Aorta (tissue), 5 donors: ENCODE data around the gene MS4A14. TPM values are rescaled to one million over a fixed set of nuclear protein-coding genes. Genes with fewer than 3 reads are reported as not detected.
"Not testable (repeated sequence)": the region's sequence is repeated elsewhere in the genome, so short reads cannot be mapped to it uniquely, and the experiment has no call there.

Experiments
- ATAC-seq: fragments of 200-7000 bp; cut with Tn5 transposase; one replicate; pipeline ENCODE4 v1.9.1; 2022; ENCODE audit warnings: moderate library complexity; ENCODE audit not compliant: low FRiP score
- DNase-seq, 2 donors: peaks; one replicate each; pipeline ENCODE4 v3.0.0-alpha.2; 2020
- H3K27ac ChIP-seq, 2 donors: one replicate each; pipeline ENCODE4 v1.5.1; 2013; ENCODE audit warnings: low read length in 2 of 2, mild to moderate bottlenecking in 2 of 2, moderate library complexity in 2 of 2, control low read depth in 1 of 2, inconsistent platforms in 1 of 2, low read depth in 1 of 2
- H3K27me3 ChIP-seq, 2 donors: one replicate each; pipeline ENCODE4 v1.6.1; 2013; ENCODE audit warnings: control low read depth in 1 of 2, low read length in 1 of 2, mild to moderate bottlenecking in 1 of 2, moderate library complexity in 1 of 2; ENCODE audit not compliant: insufficient read depth in 2 of 2, control insufficient read depth in 1 of 2
- H3K36me3 ChIP-seq, 2 donors: one replicate each; pipeline ENCODE4 v1.6.1; 2013; ENCODE audit warnings: control low read depth in 1 of 2, low read length in 1 of 2, mild to moderate bottlenecking in 1 of 2; ENCODE audit not compliant: insufficient read depth in 2 of 2, control insufficient read depth in 1 of 2
- H3K4me1 ChIP-seq, 2 donors: one replicate each; pipeline ENCODE4 v1.6.1; 2013; ENCODE audit warnings: low read length in 2 of 2, control low read depth in 1 of 2, mild to moderate bottlenecking in 1 of 2, moderate library complexity in 1 of 2; ENCODE audit not compliant: insufficient read depth in 2 of 2, control insufficient read depth in 1 of 2
- H3K4me3 ChIP-seq, 2 donors: one replicate each; pipeline ENCODE4 v1.5.1; 2013; ENCODE audit warnings: low read length in 2 of 2, control low read depth in 1 of 2, mild to moderate bottlenecking in 1 of 2
- H3K9me3 ChIP-seq: one replicate; pipeline ENCODE4 v1.6.1; 2013; ENCODE audit warnings: mild to moderate bottlenecking, low read length; ENCODE audit not compliant: control insufficient read depth
- WGBS, 2 donors: extraction: QIAGEN DNeasy Blood & Tissue Kit; methylation state at CpG; one replicate each; pipeline ENCODE4 v1.1.7; 2013; 5-methylcytosine and 5-hydroxymethylcytosine counted together
- intact Hi-C, 2 donors: fragments of 100-400 bp; cut with DNase I; formaldehyde crosslinking; loops; one replicate each; pipeline versions ENCODE4 v1.14.2 to v1.15.0; 2022
- polyA plus RNA-seq, 2 donors: library from polyadenylated mRNA; stranded (reverse); fragments of 200-250 nt; gene quantifications; one replicate each; pipeline ENCODE4 v1.2.3, GENCODE V29; 2013
- total RNA-seq, 2 donors: library from RNA; stranded (reverse); fragmentation: NEBNext Ultra II Directional; extraction: Animal tissue kit (Norgen Biotek cat#: 25700); gene quantifications; one replicate each; pipeline ENCODE4 v1.2.1, GENCODE V29; 2021
- donor health status: healthy with polysubstance abuse.
- donor health status: Bipolar disorder and iron deficiency.
- donor health status: DM: no; HTN: no; CAD: no.
- donor health status: DM: no; HTN: no; CAD: no.
- donor health status: DM: yes; HTN: yes; CAD: no.

The MS4A14 gene
- total and polyA plus RNA-seq, 4 donors, result 0.63 to 13.7 (median 4.1) TPM; not detected in 1

DNA sequence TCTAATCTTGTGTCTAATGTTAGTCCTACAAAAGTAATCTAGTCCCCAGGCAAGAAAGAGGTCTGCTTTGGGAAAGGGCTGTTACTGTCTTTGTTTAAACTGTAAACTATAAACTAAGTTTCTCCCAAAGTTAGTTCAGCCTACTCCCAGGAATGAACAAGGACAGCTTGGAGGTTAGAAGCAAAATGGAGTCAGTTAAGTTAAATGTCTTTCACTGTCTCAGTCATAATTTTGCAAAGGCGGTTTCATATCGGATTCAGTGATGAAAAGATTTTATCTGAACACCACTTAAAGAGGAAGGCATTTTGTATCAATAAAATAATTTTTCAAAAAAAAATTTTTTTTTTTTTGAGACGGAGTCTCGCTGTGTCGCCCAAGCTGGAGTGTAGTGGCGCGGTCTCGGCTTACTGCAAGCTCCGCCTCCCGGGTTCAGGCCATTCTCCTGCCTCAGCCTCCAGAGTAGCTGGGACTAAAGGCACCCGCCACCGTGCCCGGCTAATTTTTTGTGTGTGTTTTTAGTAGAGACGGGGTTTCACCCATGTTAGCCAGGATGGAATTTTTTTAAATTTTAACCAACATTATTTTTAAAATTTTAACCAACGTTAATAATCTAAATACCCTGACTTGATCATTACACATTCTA lies 29.9 kb upstream of the MS4A14 start:
- H3K36me3 ChIP-seq, H3K27me3 ChIP-seq, H3K9me3 ChIP-seq, DNase-seq, ATAC-seq, H3K27ac ChIP-seq, intact Hi-C loops, H3K4me3 ChIP-seq, H3K4me1 ChIP-seq: not testable (repeated sequence)
- WGBS, 2 donors, result 85 to 87% methylated on average over 15 of the region's 15 CpGs

- H3K4me1 ChIP-seq, result no peaks in the 10 kb centered on the region
- no peak for ATAC-seq
- intact Hi-C loops, result no loop called here
- no peaks in the 10 kb centered on the region for H3K9me3 ChIP-seq
- 33 to 42% methylated on average over 2 of the region's 2 CpGs for WGBS, 2 donors
- no peaks in the 10 kb centered on the region for H3K27me3 ChIP-seq
- H3K27ac ChIP-seq, result no peak overlapping the region
- H3K4me3 ChIP-seq, result no peak overlapping the region
- no peaks in the 10 kb centered on the region for H3K36me3 ChIP-seq
- DNase-seq, result no peak
Measured at GRCh38 chr11:60367009-60367408, 29.2 kb upstream of the MS4A14 start.

GRCh38 chr11:60367896-60368295 lies 28.4 kb upstream of the MS4A14 start:
- H3K27me3 ChIP-seq, result no peaks in the 10 kb centered on the region
- no peaks in the 10 kb centered on the region for H3K9me3 ChIP-seq
- WGBS, 2 donors, result 90 to 91% methylated on average over 19 of the region's 19 CpGs
- H3K27ac ChIP-seq, result no peak overlapping the region
- H3K36me3 ChIP-seq, result no peaks in the 10 kb centered on the region
- intact Hi-C loops, result no loop called here
- ATAC-seq (no peak), DNase-seq (no peak)
- H3K4me3 ChIP-seq, result no peak overlapping the region
- H3K4me1 ChIP-seq, result no peaks in the 10 kb centered on the region

- Histone ChIP-seq H3K9me3 (no peaks in the 10 kb centered on the region), H3K36me3 (no peaks in the 10 kb centered on the region), H3K27me3 (no peaks in the 10 kb centered on the region), H3K4me3 (no peak overlapping the region), H3K27ac (no peak overlapping the region), H3K4me1 (no peaks in the 10 kb centered on the region)
- 27 to 33% methylated on average over 2 of the region's 2 CpGs for WGBS, 2 donors
- ATAC-seq (no peak), DNase-seq (no peak)
- intact Hi-C loops, result no loop called here
Measured at GRCh38 chr11:60370252-60370810, 25.9 kb upstream of the MS4A14 start.

- Histone ChIP-seq H3K27ac (no peak overlapping the region), H3K9me3 (no peaks in the 10 kb centered on the region), H3K4me3 (no peak overlapping the region), H3K4me1 (no peaks in the 10 kb centered on the region), H3K36me3 (no peaks in the 10 kb centered on the region), H3K27me3 (no peaks in the 10 kb centered on the region)
- ATAC-seq (no peak), DNase-seq (no peak)
- intact Hi-C loops, result no loop called here
- WGBS, 2 donors, result 6 to 12% methylated on average over 5 of the region's 5 CpGs
Measured at GRCh38 chr11:60370811-60371298, 25.4 kb upstream of the MS4A14 start.

DNA sequence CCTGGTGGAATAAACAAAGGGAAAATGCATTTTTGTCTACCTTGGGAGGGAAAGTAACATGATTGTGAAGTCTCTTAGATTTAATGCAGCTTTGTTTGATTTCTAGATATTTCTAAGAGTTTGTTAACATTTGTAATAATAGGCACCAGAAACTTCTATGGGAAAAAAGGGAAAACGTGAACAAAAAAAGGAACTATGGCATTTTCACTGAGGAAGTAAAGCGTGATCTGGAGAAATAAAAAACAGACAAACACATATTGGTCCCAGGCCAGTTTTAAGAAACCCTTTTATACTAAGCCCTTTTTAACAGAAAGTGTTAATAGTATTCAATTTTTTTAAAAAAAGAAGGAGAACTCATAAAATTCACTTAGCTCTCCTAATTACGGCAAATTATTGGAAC lies 24.9 kb upstream of the MS4A14 start:
- Histone ChIP-seq H3K36me3 (no peaks in the 10 kb centered on the region), H3K27ac (no peak overlapping the region), H3K4me3 (no peak overlapping the region), H3K4me1 (no peaks in the 10 kb centered on the region), H3K27me3 (no peaks in the 10 kb centered on the region), H3K9me3 (no peaks in the 10 kb centered on the region)
- intact Hi-C loops, result no loop called here
- no peak for ATAC-seq
- 77 to 79% methylated on average over 3 of the region's 3 CpGs for WGBS, 2 donors
- DNase-seq, result no peak

GRCh38 chr11:60371854-60372253 lies 24.4 kb upstream of the MS4A14 start:
- Histone ChIP-seq H3K4me1 (no peaks in the 10 kb centered on the region), H3K36me3 (no peaks in the 10 kb centered on the region), H3K27ac (no peak overlapping the region), H3K27me3 (no peaks in the 10 kb centered on the region), H3K9me3 (no peaks in the 10 kb centered on the region), H3K4me3 (no peak overlapping the region)
- DNase-seq (no peak), ATAC-seq (no peak)
- 73 to 89% methylated on average over 1 of the region's 1 CpG for WGBS, 2 donors
- intact Hi-C loops, result no loop called here

GRCh38 chr11:60372767-60373166 lies 23.5 kb upstream of the MS4A14 start:
- Histone ChIP-seq H3K27me3 (no peaks in the 10 kb centered on the region), H3K4me3 (no peak overlapping the region), H3K27ac (no peak overlapping the region), H3K9me3 (no peaks in the 10 kb centered on the region), H3K4me1 (no peaks in the 10 kb centered on the region), H3K36me3 (no peaks in the 10 kb centered on the region)
- DNase-seq, result no peak
- no peak for ATAC-seq
- intact Hi-C loops, result no loop called here
- WGBS, 2 donors, result 51 to 54% methylated on average over 3 of the region's 3 CpGs

GRCh38 chr11:60375316-60375715 lies 20.9 kb upstream of the MS4A14 start:
- WGBS, 2 donors, result 89 to 92% methylated on average over 3 of the region's 3 CpGs
- Histone ChIP-seq H3K4me3 (no peak overlapping the region), H3K9me3 (no peaks in the 10 kb centered on the region), H3K27me3 (no peaks in the 10 kb centered on the region), H3K4me1 (no peaks in the 10 kb centered on the region), H3K27ac (no peak overlapping the region), H3K36me3 (no peaks in the 10 kb centered on the region)
- intact Hi-C loops, result no loop called here
- DNase-seq, result no peak
- no peak for ATAC-seq
